ENCODE measurements around the gene KRTAP10-11.

GRCh38 chr21:44623575-44623974 lies 22.6 kb upstream of the KRTAP10-11 start:
- TF ChIP-seq CTCF (IDR thresholded peaks at IDR 0.05): no peak
- TF ChIP-seq EZH2 (IDR thresholded peaks at IDR 0.05): no peak
